Fibroblast of the aortic adventitia (primary cell): Measurements from ENCODE around the gene NFE2. TPM values are rescaled to one million over a fixed set of nuclear protein-coding genes. Genes with fewer than 3 reads are reported as not detected.
A peak's percentile ranks its signal among the peaks of the same experiment; 100 is the strongest.

Experiments used
- DNase-seq: peaks from one replicate; pipeline ENCODE4 v3.0.0-alpha.2; 2010; ENCODE audit warnings: low read depth
- H3K4me3 ChIP-seq: 2 replicates; pipeline ENCODE4 v1.5.1; 2011; ENCODE audit warnings: low read depth, mild to moderate bottlenecking, control low read depth, low read length, moderate library complexity
- total RNA-seq: library from RNA; depleted of rRNA; stranded (reverse); fragments of >200 nt; gene quantifications from 2 replicates; pipeline ENCODE4 v1.2.3, GENCODE V29; 2012; ENCODE audit warnings: low replicate concordance
- TF ChIP-seq, protein P1 (sequence below): IDR thresholded peaks from 2 replicates; pipeline ENCODE4 v1.5.1; 2011; ENCODE audit warnings: mild to moderate bottlenecking, low read length, control low read depth, inconsistent platforms; ENCODE audit not compliant: insufficient read depth

Gene NFE2
- total RNA-seq, 1 donor = not detected

DNA sequence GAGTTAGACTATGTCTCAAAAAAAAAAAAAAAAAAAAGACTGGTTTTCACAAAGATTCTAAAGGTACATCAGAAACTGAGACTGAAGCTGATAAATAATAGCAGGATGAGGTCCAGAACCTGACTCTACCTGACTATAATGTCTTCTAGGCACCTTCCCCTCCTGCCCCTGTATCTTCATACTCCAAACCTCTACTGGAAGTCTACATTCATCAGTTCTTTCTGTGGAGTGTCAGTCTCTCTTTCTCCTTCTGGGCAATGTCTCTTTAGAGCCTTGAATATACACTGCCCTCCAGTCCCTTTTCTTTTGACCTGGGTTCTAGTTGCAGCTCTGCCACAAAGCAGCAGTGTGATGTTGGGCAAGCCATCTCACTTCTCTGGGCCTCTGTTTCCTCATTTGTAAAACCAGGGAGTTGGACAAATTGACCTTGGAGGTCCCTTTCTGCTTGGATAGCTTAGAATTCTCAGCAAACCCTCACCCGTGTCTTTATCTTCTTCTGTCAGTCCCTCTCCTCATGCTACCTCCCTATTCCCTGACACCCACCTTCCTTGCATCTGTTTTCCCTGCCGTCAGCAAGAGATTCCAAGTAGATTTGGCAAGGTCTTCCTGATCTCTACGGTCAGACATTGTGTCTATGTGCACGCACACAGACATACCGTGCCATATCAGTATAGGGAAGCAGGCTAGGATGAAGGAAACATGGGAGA is 4.3 kb downstream of the NFE2 start:
- TF ChIP-seq, protein P1, sequence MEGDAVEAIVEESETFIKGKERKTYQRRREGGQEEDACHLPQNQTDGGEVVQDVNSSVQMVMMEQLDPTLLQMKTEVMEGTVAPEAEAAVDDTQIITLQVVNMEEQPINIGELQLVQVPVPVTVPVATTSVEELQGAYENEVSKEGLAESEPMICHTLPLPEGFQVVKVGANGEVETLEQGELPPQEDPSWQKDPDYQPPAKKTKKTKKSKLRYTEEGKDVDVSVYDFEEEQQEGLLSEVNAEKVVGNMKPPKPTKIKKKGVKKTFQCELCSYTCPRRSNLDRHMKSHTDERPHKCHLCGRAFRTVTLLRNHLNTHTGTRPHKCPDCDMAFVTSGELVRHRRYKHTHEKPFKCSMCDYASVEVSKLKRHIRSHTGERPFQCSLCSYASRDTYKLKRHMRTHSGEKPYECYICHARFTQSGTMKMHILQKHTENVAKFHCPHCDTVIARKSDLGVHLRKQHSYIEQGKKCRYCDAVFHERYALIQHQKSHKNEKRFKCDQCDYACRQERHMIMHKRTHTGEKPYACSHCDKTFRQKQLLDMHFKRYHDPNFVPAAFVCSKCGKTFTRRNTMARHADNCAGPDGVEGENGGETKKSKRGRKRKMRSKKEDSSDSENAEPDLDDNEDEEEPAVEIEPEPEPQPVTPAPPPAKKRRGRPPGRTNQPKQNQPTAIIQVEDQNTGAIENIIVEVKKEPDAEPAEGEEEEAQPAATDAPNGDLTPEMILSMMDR = no peak
- no peak for DNase-seq
- no peak overlapping the region for H3K4me3 ChIP-seq

DNA sequence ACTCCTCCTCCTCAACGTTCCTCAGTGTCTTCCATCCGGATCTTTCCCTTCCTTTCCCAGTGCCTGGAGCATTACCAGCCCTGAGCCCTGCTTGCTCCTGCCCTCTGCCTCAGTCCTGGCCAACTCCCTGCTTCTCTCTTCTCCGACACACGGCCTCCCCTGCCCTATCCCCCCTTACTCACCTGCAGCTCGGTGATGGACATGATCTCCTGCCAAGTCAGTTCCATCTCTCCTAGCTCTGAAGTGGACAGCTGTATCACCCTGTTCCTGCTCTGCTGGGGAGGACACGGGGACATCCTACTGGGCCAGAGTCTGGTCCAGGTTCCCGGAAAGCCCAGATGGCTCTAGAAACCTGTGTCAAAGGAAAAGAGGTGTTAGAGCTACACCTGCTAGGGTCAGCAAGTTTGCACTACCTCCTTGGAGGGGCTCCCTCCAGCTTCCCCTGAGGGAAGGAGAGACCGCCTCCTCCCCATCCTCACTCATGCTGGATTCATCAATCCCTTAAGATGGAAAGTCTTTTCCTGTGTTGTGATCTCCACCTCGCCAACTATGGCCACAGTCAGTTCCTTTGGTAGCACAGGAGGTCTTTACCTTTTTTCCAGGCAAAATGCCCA is 5.8 kb downstream of the NFE2 start:
- H3K4me3 ChIP-seq = no peak overlapping the region
- DNase-seq = no peak
- TF ChIP-seq, protein P1 = no peak

DNA sequence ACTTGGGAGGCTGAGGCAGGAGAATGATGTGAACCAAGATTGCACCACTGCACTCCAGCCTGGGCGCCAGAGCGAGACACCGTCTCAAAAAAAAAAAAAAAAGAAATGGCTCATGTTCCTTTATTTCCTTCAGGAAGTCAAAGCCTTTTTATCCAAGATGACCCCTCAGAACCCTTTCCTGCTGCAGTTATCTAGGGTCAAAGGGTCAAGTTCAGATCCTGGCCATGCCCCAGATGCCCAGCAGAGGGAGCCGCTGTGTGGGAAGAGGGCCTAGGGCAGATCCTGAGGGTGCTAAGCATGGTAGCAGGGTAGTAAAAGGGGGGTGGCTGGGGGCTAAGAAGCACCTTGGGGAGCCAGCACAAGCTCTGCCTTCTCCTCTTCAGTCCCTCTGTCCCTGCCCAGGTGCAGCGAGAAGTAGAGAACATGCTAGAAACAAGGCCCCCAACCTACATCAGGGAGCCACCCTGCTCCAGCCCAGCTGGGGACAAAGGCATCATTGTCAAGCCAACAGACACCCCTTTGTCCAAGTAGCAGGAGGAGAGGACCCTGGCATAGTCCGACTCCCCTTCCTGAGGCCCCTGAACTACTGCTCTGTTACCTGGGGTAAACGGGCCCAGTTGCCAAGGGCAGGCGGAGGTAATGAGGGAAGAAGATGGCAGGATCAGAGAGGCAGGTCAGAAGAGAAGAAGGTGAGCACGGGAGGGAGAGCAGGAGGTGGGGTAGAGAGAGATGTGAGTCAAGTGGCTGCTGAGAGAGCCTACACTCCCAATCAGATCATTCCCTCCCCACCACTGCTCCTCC is 6.5 kb downstream of the NFE2 start:
- DNase-seq = peak; percentile 40
- H3K4me3 ChIP-seq = no peak overlapping the region
- TF ChIP-seq, protein P1 = peak; percentile 88

DNA sequence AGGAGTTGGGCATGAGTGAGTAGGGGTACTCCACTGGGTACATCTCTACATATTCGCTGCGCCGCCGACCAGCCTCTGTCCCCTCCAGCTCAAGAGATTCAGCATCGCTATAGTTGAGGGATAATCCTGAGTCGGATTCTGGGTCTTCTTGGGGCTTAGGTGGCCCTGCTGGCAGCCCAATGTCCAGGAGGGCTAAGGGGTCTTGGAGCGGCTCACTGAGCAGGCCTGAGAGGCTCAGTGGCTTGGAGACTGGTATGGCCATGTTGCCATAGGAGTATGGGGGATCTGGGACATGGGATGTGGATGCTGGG is 7.9 kb downstream of the NFE2 start:
- TF ChIP-seq, protein P1 = no peak
- DNase-seq = no peak
- H3K4me3 ChIP-seq = no peak overlapping the region

DNA sequence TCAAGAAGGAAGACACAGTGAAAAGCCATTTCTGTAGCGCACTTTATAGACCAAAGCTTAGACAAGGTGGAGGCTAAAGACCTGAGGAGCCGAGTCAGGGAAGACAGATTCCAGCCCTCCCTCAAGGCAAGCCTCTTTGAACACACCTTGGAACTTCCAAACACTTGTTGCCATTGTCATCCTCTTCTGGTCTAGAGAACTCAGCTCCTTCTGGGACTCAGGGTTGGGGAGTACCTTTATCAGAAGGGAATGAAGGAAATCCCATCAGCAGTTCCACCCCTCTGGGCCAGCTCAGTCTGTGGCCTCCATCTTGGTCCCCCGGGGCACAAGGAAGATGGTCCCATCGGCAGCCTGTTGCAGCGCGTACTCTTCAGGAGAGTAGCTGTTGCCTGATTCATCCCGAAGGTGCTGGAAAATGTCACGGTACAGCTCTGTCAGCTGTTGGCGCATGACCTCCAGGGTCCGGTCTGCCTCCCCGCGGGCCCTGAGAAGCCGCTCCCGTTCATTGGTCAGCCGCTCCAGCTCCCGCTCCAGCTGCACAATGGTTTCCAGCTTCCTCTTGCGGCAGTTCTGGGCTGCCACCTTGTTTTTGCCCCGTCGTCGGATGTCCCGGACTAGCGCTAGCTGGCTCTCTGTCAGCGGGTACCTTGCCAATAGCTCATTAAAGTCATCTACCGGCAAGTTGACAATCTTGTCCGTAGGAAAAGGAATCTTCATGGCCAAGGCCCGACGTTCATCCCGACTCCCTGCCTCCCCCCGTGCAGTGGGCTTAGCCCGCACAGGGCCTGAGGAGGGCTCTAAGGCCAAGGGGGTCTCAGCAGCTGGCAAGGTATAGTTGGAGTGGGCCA is 8.5 kb downstream of the NFE2 start:
- no peak for DNase-seq
- no peak overlapping the region for H3K4me3 ChIP-seq
- TF ChIP-seq, protein P1 = no peak
